Superior temporal gyrus (tissue), 1 donor: Measurements from ENCODE around the gene TTC1.
"Not testable (repeated sequence)": the region's sequence is repeated elsewhere in the genome, so short reads cannot be mapped to it uniquely, and the experiment has no call there.

Source experiments
- DNase-seq: peaks from one replicate; pipeline ENCODE4 v3.0.0-alpha.2; 2016; ENCODE audit errors: extremely low spot score

The TTC1 gene

GRCh38 chr5:160008877-160009590 is at the start of gene TTC1:
TTC1 (plus strand) TSS chr5:160009139; CDS start chr5:160010529, 1,390 bp downstream.
- DNase-seq, result peak; percentile 100

GRCh38 chr5:159961176-159962160 is 47.5 kb upstream of the TTC1 start:
- no peak for DNase-seq

GRCh38 chr5:159962214-159962613 is 46.7 kb upstream of the TTC1 start:
- DNase-seq, result no peak

GRCh38 chr5:159963935-159964334 is 45.0 kb upstream of the TTC1 start:
- DNase-seq, result no peak

- DNase-seq, result no peak
These were observed 43.7 kb upstream of the TTC1 start for GRCh38 chr5:159965031-159965837.

- DNase-seq, result not testable (repeated sequence)
These were observed 43.2 kb upstream of the TTC1 start for GRCh38 chr5:159965838-159966128.

GRCh38 chr5:159969966-159970365 is 39.0 kb upstream of the TTC1 start:
- no peak for DNase-seq

- DNase-seq, result no peak
These were observed 37.9 kb upstream of the TTC1 start for GRCh38 chr5:159971038-159971437.

- DNase-seq, result no peak
These were observed 37.4 kb upstream of the TTC1 start for GRCh38 chr5:159971514-159971913.

- no peak for DNase-seq
These were observed 36.9 kb upstream of the TTC1 start for GRCh38 chr5:159971931-159972461.

GRCh38 chr5:159972538-159973362 is 36.2 kb upstream of the TTC1 start:
- no peak for DNase-seq

GRCh38 chr5:159975462-159976019 is 33.4 kb upstream of the TTC1 start:
- no peak for DNase-seq

GRCh38 chr5:159976921-159977320 is 32.0 kb upstream of the TTC1 start:
- no peak for DNase-seq

GRCh38 chr5:159978358-159978757 is 30.6 kb upstream of the TTC1 start:
- DNase-seq, result no peak

GRCh38 chr5:159982421-159983173 is 26.3 kb upstream of the TTC1 start:
- DNase-seq, result no peak

GRCh38 chr5:159987031-159987674 is 21.8 kb upstream of the TTC1 start:
- peak; percentile 74 for DNase-seq

GRCh38 chr5:159990506-159990905 is 18.4 kb upstream of the TTC1 start:
- DNase-seq, result no peak

GRCh38 chr5:159992566-159992965 is 16.4 kb upstream of the TTC1 start:
- no peak for DNase-seq

GRCh38 chr5:159993194-159993593 is 15.7 kb upstream of the TTC1 start:
- no peak for DNase-seq
